HG02610 (cell line): ENCODE data around the gene NDUFAF8.

ENCODE experiments used
- ATAC-seq: cut with Tn5 transposase; IDR thresholded peaks from one replicate; pipeline ENCODE4 v1.9.1; 2021; ENCODE audit warnings: mild to moderate bottlenecking, moderate library complexity; ENCODE audit not compliant: unreplicated experiment

Gene NDUFAF8

GRCh38 chr17:81238815-81239713 is at the start of gene NDUFAF8, which contains the start of gene TEPSIN:
Gene NDUFAF8 (plus strand): TSS chr17:81239318. CDS start chr17:81239364, 46 bp downstream.
Gene TEPSIN (minus strand): TSS chr17:81239055. CDS start chr17:81239033, 22 bp downstream.
- peak; percentile 93 for ATAC-seq

GRCh38 chr17:81189670-81190530 is 49.2 kb upstream of the NDUFAF8 start:
- ATAC-seq, result no peak

- no peak for ATAC-seq
Measured at GRCh38 chr17:81190591-81190990, 48.5 kb upstream of the NDUFAF8 start.

GRCh38 chr17:81191116-81191515 is 48.0 kb upstream of the NDUFAF8 start:
- ATAC-seq, result no peak

- ATAC-seq, result no peak
Measured at GRCh38 chr17:81191646-81192045, 47.5 kb upstream of the NDUFAF8 start.

- ATAC-seq, result no peak
Measured at GRCh38 chr17:81192386-81193050, 46.6 kb upstream of the NDUFAF8 start.

GRCh38 chr17:81193051-81193410 is 46.1 kb upstream of the NDUFAF8 start:
- ATAC-seq, result no peak

- ATAC-seq, result no peak
Measured at GRCh38 chr17:81193470-81194224, 45.5 kb upstream of the NDUFAF8 start.

GRCh38 chr17:81194225-81194760 is 44.8 kb upstream of the NDUFAF8 start:
- ATAC-seq, result no peak

- no peak for ATAC-seq
Measured at GRCh38 chr17:81194941-81195901, 43.9 kb upstream of the NDUFAF8 start.

- ATAC-seq, result no peak
Measured at GRCh38 chr17:81195941-81196495, 43.1 kb upstream of the NDUFAF8 start.

GRCh38 chr17:81196505-81197408 is 42.4 kb upstream of the NDUFAF8 start:
- no peak for ATAC-seq

- no peak for ATAC-seq
Measured at GRCh38 chr17:81197409-81197795, 41.7 kb upstream of the NDUFAF8 start.

- no peak for ATAC-seq
Measured at GRCh38 chr17:81197831-81198490, 41.2 kb upstream of the NDUFAF8 start.

GRCh38 chr17:81198826-81199481 is 40.2 kb upstream of the NDUFAF8 start:
- ATAC-seq, result no peak

- no peak for ATAC-seq
Measured at GRCh38 chr17:81199482-81199830, 39.7 kb upstream of the NDUFAF8 start.

- no peak for ATAC-seq
Measured at GRCh38 chr17:81200201-81200600, 38.9 kb upstream of the NDUFAF8 start.
